ENCODE results near the gene FYN. TPM values are rescaled to one million over a fixed set of nuclear protein-coding genes. Genes with fewer than 3 reads are reported as not detected.

Gene FYN
- total and polyA plus RNA-seq, 2 of the 13 experiments (the other 11 are each of a cell fraction or from before 2014, with no cell fraction given): 15.5 to 24.6 TPM

- H2AFZ ChIP-seq (ENCODE audit: low read length): no peak overlapping the region
- H4K20me1 ChIP-seq (ENCODE audit: insufficient read depth, low read length): no peaks in the 10 kb centered on the region
- no peaks in the 10 kb centered on the region for H3K27me3 ChIP-seq (ENCODE audit: control insufficient read depth in 1 of 2, insufficient read depth in 2 of 2, low read length in 2 of 2)
- WGBS (ENCODE audit: low lambda C conversion rate): 95% methylated on average over 7 of the region's 7 CpGs
- BruUV-seq (replicated peaks): no TSS peak
- ChIA-PET POLR2A (no interaction called here), CTCF (ENCODE audit: low intra/inter-chr PET ratio, low total read pairs) (no interaction called here)
- no peak for FAIRE-seq
- intact Hi-C loops (cut with micrococcal nuclease; ENCODE audit: unreplicated experiment) (no loop called here), in situ Hi-C loops (cut with HindIII; ENCODE audit: extremely low pct_ligation_motif_present, low pct_unique_long_range_greater_than_20kb) (no loop called here)
- no peak for DNase-seq (ENCODE audit: low spot score)
- H3K4me2 ChIP-seq (ENCODE audit: low read depth, low read length): no peak overlapping the region
- H3K79me2 ChIP-seq (ENCODE audit: insufficient read depth, low read length): no peaks in the 10 kb centered on the region
- H3K4me1 ChIP-seq (ENCODE audit: insufficient read depth, low read length): peaks cover 17% of the 10 kb centered on the region
- no peak for ATAC-seq
- H3K9me3 ChIP-seq (ENCODE audit: low read length): no peaks in the 10 kb centered on the region
- no peaks in the 10 kb centered on the region for H3K36me3 ChIP-seq (replicated peaks in 1 of 2; ENCODE audit: control insufficient read depth in 1 of 2, insufficient read depth in 2 of 2, low read length in 2 of 2)
- H3K4me3 ChIP-seq (replicated peaks in 1 of 3; ENCODE audit: insufficient read depth in 1 of 3, low read depth in 2 of 3, low read length in 3 of 3): no peak overlapping the region
- no peak overlapping the region for H3K27ac ChIP-seq (ENCODE audit: extremely low read length, insufficient read depth, low read length)
- H3K9ac ChIP-seq (ENCODE audit: insufficient read depth, low read depth, low read length): no peak overlapping the region
- no peak for TF ChIP-seq HNRNPH1 (optimal IDR thresholded peaks at IDR 0.05; ENCODE audit: low read depth, low read length)
- no peak for TF ChIP-seq ATF3 (CRISPR knock-in tag; IDR thresholded peaks at IDR 0.05)
- TF ChIP-seq MAFF (IDR thresholded peaks at IDR 0.05; ENCODE audit: low read depth, low read length): peak; percentile 43
- TF ChIP-seq ZNF17 (CRISPR knock-in tag; IDR thresholded peaks at IDR 0.05): no peak
- TF ChIP-seq HOXD1 (CRISPR knock-in tag; IDR thresholded peaks at IDR 0.05): no peak
- TF ChIP-seq ZNF296 (CRISPR knock-in tag; conservative IDR thresholded peaks at IDR 0.05): no peak
- no peak for TF ChIP-seq ZFP36L1 (CRISPR knock-in tag; IDR thresholded peaks at IDR 0.05)
- peak; percentile 25 to 56; a peak in 2 of 4 replicates for TF ChIP-seq MAFK (conservative IDR thresholded peaks at IDR 0.05 in 1 of 2, IDR thresholded peaks at IDR 0.05 in 1 of 2; ENCODE audit: low read length in 2 of 2)
- TF ChIP-seq RFX3 (CRISPR knock-in tag; IDR thresholded peaks at IDR 0.05): no peak
Measured at GRCh38 chr6:111664565-111665030, 208.7 kb downstream of the FYN start.

Data from HepG2 (cell line).